Heart right ventricle (tissue), 16 donors: ENCODE data around the gene OR2AE1. TPM values are rescaled to one million over a fixed set of nuclear protein-coding genes. Genes with fewer than 3 reads are reported as not detected.

Experiments used
- ATAC-seq, 8 donors: fragments of 200-7000 bp; cut with Tn5 transposase; one replicate each; pipeline ENCODE4 v1.9.1; 2020; ENCODE audit warnings: mild to moderate bottlenecking in 8 of 8, moderate library complexity in 8 of 8, moderate number of reproducible peaks in 1 of 8
- DNase-seq, 2 donors: peaks; one replicate each; pipeline ENCODE4 v3.0.0-alpha.2; 2020
- H3K27ac ChIP-seq, 10 donors: fragments of 200-600 bp; sonication (generic) in 2 of 10; one replicate each; pipeline versions ENCODE4 v1.5.0 to v1.8.0; 2020 to 2022; ENCODE audit warnings: mild to moderate bottlenecking in 3 of 10
- H3K27me3 ChIP-seq, 7 donors: fragments of 200-600 bp; one replicate each; pipeline ENCODE4 v1.8.0; 2021 to 2022; ENCODE audit warnings: mild to moderate bottlenecking in 2 of 7
- H3K36me3 ChIP-seq, 9 donors: fragments of 200-600 bp; sonication (generic) in 1 of 9; one replicate each; pipeline versions ENCODE4 v1.5.0 to v1.8.0; 2020 to 2022; ENCODE audit warnings: mild to moderate bottlenecking in 2 of 9
- H3K4me1 ChIP-seq, 9 donors: fragments of 200-600 bp; sonication (generic) in 1 of 9; one replicate each; pipeline versions ENCODE4 v1.5.0 to v1.8.0; 2020 to 2022; ENCODE audit warnings: mild to moderate bottlenecking in 4 of 9
- H3K4me3 ChIP-seq, 10 donors: fragments of 200-600 bp; sonication (generic) in 2 of 10; one replicate each; pipeline versions ENCODE4 v1.5.0 to v1.8.0; 2020 to 2022; ENCODE audit warnings: mild to moderate bottlenecking in 7 of 10, moderate library complexity in 2 of 10
- H3K9me3 ChIP-seq, 11 donors: fragments of 200-600 bp in 10 of 11; sonication (generic) in 2 of 11; one replicate each; pipeline versions ENCODE4 v1.5.0 to v1.8.0; 2013 to 2022; ENCODE audit warnings: mild to moderate bottlenecking in 2 of 11, control low read depth in 1 of 11, moderate library complexity in 1 of 11
- WGBS, 2 donors: extraction: QIAGEN DNeasy Blood & Tissue Kit; methylation state at CpG; one replicate each; pipeline ENCODE4 v1.1.7; 2013; ENCODE audit warnings: inconsistent platforms in 1 of 2; 5-methylcytosine and 5-hydroxymethylcytosine counted together
- intact Hi-C, 10 donors: fragments of 100-400 bp; cut with DNase I; formaldehyde crosslinking; loops; one replicate each; pipeline versions ENCODE4 v1.11.1 to v1.14.2; 2022
- polyA plus RNA-seq, 2 donors: library from polyadenylated mRNA; stranded (reverse); fragments of 200-250 nt; gene quantifications; one replicate each; pipeline ENCODE4 v1.2.3, GENCODE V29; 2013
- total RNA-seq, 10 donors: library from RNA; stranded (reverse); fragmentation: NEBNext Ultra II Directional in 3 of 10; extraction: Animal tissue kit (Norgen Biotek cat#: 25700) in 3 of 10; gene quantifications; one replicate each; pipeline versions ENCODE4 v1.2.1 to v1.2.4, GENCODE V29; 2021 to 2023
- TF ChIP-seq, protein P1 (sequence below), 9 donors: fragments of 200-600 bp; sonication (generic) in 2 of 9; IDR thresholded peaks; one replicate each; pipeline versions ENCODE4 v1.5.0 to v1.8.0; 2021 to 2022; ENCODE audit warnings: antibody characterized with exemption in 9 of 9, mild to moderate bottlenecking in 5 of 9, moderate library complexity in 1 of 9
- donor health status: Arrhythmogenic right ventricular cardiomyopathy.
- donor health status: ischemic (EF 13 %, LVEDD 7.1; RV severe dilation, severe dysfunction).
- donor health status: healthy with polysubstance abuse.
- donor health status: DM: no; HTN: yes; CAD: no.
- donor health status: DM: no; HTN: no; CAD: no.
- donor health status: ischemic (EF 25% LVEDD 6.9; RV normal size, moderate dysfunction).
- donor health status: ischemic (EF 25% LVEDD 5.7; RV mildly dilated, moderate dysfunction).
- donor health status: healthy.
- donor health status: DM: yes; HTN: yes; CAD: no.
- donor health status: Ischemic cardiomyopathy.
- donor health status: ischemic (EF 35%, LVEDD 5.7; RV mildly dilated, moderate dysfunction).
- donor health status: nonischemic (EF 11% LVEDD 7.7; RV severe dilation, severe dysfunction).
- donor health status: DM: yes; HTN: yes; CAD: no.
- donor health status: PGD.
- donor health status: ischemic (EF 29% LVEDD 5.4; RV normal size, mild dysfunction).
- donor health status: nonischemic (EF 23%, LVEDD 6.1; RV moderate dilation, normal function).

OR2AE1 gene
- total and polyA plus RNA-seq, 12 donors: not detected

DNA sequence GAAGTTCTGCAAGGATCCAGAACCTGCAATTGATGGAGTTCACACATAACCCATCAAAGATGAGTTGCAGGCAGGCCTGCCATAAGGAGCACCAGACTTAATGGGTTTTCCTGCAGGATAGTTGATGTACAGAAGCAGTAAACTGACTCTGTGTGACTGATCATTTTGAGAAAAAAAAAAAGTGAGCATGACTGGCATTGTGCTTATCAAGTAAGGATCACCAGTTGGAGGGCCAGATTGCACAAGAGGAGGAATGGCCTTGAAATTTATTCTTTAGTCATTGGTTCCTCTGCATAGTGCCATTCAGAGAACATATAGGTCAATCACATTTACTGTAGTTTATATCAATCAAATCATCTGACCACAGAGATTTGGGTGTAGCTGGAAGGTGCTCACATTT is 45.2 kb downstream of the OR2AE1 start:
- no peak overlapping the region for H3K4me3 ChIP-seq
- no peak for DNase-seq
- H3K36me3 ChIP-seq: no peaks in the 10 kb centered on the region
- no peak overlapping the region for H3K27ac ChIP-seq
- TF ChIP-seq, protein P1, sequence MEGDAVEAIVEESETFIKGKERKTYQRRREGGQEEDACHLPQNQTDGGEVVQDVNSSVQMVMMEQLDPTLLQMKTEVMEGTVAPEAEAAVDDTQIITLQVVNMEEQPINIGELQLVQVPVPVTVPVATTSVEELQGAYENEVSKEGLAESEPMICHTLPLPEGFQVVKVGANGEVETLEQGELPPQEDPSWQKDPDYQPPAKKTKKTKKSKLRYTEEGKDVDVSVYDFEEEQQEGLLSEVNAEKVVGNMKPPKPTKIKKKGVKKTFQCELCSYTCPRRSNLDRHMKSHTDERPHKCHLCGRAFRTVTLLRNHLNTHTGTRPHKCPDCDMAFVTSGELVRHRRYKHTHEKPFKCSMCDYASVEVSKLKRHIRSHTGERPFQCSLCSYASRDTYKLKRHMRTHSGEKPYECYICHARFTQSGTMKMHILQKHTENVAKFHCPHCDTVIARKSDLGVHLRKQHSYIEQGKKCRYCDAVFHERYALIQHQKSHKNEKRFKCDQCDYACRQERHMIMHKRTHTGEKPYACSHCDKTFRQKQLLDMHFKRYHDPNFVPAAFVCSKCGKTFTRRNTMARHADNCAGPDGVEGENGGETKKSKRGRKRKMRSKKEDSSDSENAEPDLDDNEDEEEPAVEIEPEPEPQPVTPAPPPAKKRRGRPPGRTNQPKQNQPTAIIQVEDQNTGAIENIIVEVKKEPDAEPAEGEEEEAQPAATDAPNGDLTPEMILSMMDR (IDR thresholded peaks at IDR 0.05): no peak
- intact Hi-C loops: no loop called here
- H3K4me1 ChIP-seq: peaks cover 0 to 4% (median 0%) of the 10 kb centered on the region in 9 donors
- ATAC-seq: no peak
- no peaks in the 10 kb centered on the region for H3K9me3 ChIP-seq
- H3K27me3 ChIP-seq: peaks cover 0 to 3% (median 0%) of the 10 kb centered on the region in 7 donors

- Histone ChIP-seq H3K9me3 (no peaks in the 10 kb centered on the region), H3K27me3 (peaks cover 0 to 4% (median 0%) of the 10 kb centered on the region in 7 donors), H3K36me3 (no peaks in the 10 kb centered on the region), H3K27ac (no peak overlapping the region), H3K4me1 (peaks cover 0 to 4% (median 0%) of the 10 kb centered on the region in 9 donors), H3K4me3 (no peak overlapping the region)
- no peak for DNase-seq
- TF ChIP-seq, protein P1 (IDR thresholded peaks at IDR 0.05): no peak
- 89 to 97% methylated on average over 1 of the region's 1 CpG for WGBS, 2 donors
- ATAC-seq: no peak
- intact Hi-C loops: no loop called here
These were observed 47.2 kb downstream of the OR2AE1 start for GRCh38 chr7:99829524-99830160.

GRCh38 chr7:99828811-99829210 is 48.0 kb downstream of the OR2AE1 start:
- no peak for ATAC-seq
- Histone ChIP-seq H3K36me3 (no peaks in the 10 kb centered on the region), H3K9me3 (no peaks in the 10 kb centered on the region), H3K27me3 (peaks cover 0 to 7% (median 0%) of the 10 kb centered on the region in 7 donors), H3K4me3 (no peak overlapping the region), H3K4me1 (no peaks in the 10 kb centered on the region), H3K27ac (no peak overlapping the region)
- DNase-seq: no peak
- intact Hi-C loops: no loop called here
- TF ChIP-seq, protein P1 (IDR thresholded peaks at IDR 0.05): no peak

GRCh38 chr7:99827040-99827778 is 49.6 kb downstream of the OR2AE1 start:
- no peak for ATAC-seq
- TF ChIP-seq, protein P1 (IDR thresholded peaks at IDR 0.05): no peak
- no peak for DNase-seq
- 77% methylated on average over 2 of the region's 2 CpGs for WGBS, 2 donors
- Histone ChIP-seq H3K9me3 (no peaks in the 10 kb centered on the region), H3K27ac (no peak overlapping the region), H3K27me3 (peaks cover 0 to 7% (median 0%) of the 10 kb centered on the region in 7 donors), H3K4me1 (no peaks in the 10 kb centered on the region), H3K36me3 (no peaks in the 10 kb centered on the region), H3K4me3 (no peak overlapping the region)
- intact Hi-C loops: no loop called here

Other genes with a start within 250 kb of the OR2AE1 start
- gene CYP3A5, start 197.0 kb downstream of the OR2AE1 start, total RNA-seq: not detected
- gene CYP3A5, start 197.0 kb downstream of the OR2AE1 start, polyA plus RNA-seq: under 1 TPM in 1 of 2 donors, not detected in 1; 0.03 TPM
- gene CYP3A7, start 141.8 kb downstream of the OR2AE1 start, total RNA-seq: not detected
- not detected for gene CYP3A7, start 141.8 kb downstream of the OR2AE1 start, polyA plus RNA-seq
- gene CYP3A4, start 92.8 kb downstream of the OR2AE1 start, total RNA-seq: not detected
- not detected for gene CYP3A4, start 92.8 kb downstream of the OR2AE1 start, polyA plus RNA-seq
- under 1 TPM in 2 of 10 donors, not detected in 8; 0.18 TPM for gene CYP3A43, start 49.0 kb downstream of the OR2AE1 start, total RNA-seq
- not detected for gene CYP3A43, start 49.0 kb downstream of the OR2AE1 start, polyA plus RNA-seq
- 1 to 10 TPM; 5.0 to 9.6 (median 6.6) TPM for gene TRIM4, start 42.5 kb upstream of the OR2AE1 start, total RNA-seq
- 1 to 10 TPM; 6.8 to 8.6 TPM for gene TRIM4, start 42.5 kb upstream of the OR2AE1 start, polyA plus RNA-seq
- under 1 TPM in 1 of 10 donors, not detected in 9; 0.44 TPM for gene GJC3, start 52.6 kb upstream of the OR2AE1 start, total RNA-seq
- under 1 TPM in 1 of 2 donors, not detected in 1; 0.29 TPM for gene GJC3, start 52.6 kb upstream of the OR2AE1 start, polyA plus RNA-seq
- 100 to 1,000 TPM in 4 of 10 donors, 10 to 100 TPM in 6; 37.8 to 335 (median 74.4) TPM for gene AZGP1, start 99.0 kb upstream of the OR2AE1 start, total RNA-seq
- gene AZGP1, start 99.0 kb upstream of the OR2AE1 start, polyA plus RNA-seq: 100 to 1,000 TPM; 148 to 183 TPM
- 10 to 100 TPM; 37.4 to 68.9 (median 49.7) TPM for gene ZKSCAN1, start 138.6 kb upstream of the OR2AE1 start, total RNA-seq
- 10 to 100 TPM in 1 of 2 donors, 1 to 10 TPM in 1; 4.7 to 15.7 TPM for gene ZKSCAN1, start 138.6 kb upstream of the OR2AE1 start, polyA plus RNA-seq
- 1 to 10 TPM; 5.4 to 10.0 (median 6.9) TPM for gene ZSCAN21, start 172.7 kb upstream of the OR2AE1 start, total RNA-seq
- 1 to 10 TPM; 5.8 to 8.3 TPM for gene ZSCAN21, start 172.7 kb upstream of the OR2AE1 start, polyA plus RNA-seq
- gene ZNF3, start 204.7 kb upstream of the OR2AE1 start, total RNA-seq: 10 to 100 TPM; 14.1 to 17.8 (median 15.3) TPM
- gene ZNF3, start 204.7 kb upstream of the OR2AE1 start, polyA plus RNA-seq: 10 to 100 TPM in 1 of 2 donors, 1 to 10 TPM in 1; 9.0 to 17.7 TPM
- 100 to 1,000 TPM; 106 to 130 (median 113) TPM for gene COPS6, start 211.9 kb upstream of the OR2AE1 start, total RNA-seq
- gene COPS6, start 211.9 kb upstream of the OR2AE1 start, polyA plus RNA-seq: 100 to 1,000 TPM; 121 to 135 TPM
- 10 to 100 TPM; 11.6 to 30.4 (median 15.5) TPM for gene MCM7, start 224.4 kb upstream of the OR2AE1 start, total RNA-seq
- gene MCM7, start 224.4 kb upstream of the OR2AE1 start, polyA plus RNA-seq: 10 to 100 TPM; 22.7 to 25.1 TPM
- gene AP4M1, start 224.6 kb upstream of the OR2AE1 start, total RNA-seq: 10 to 100 TPM in 9 of 10 donors, 1 to 10 TPM in 1; 8.4 to 14.4 (median 11.0) TPM
- 10 to 100 TPM; 15.9 to 20.6 TPM for gene AP4M1, start 224.6 kb upstream of the OR2AE1 start, polyA plus RNA-seq
- gene TAF6, start 242.3 kb upstream of the OR2AE1 start, total RNA-seq: 10 to 100 TPM; 28.0 to 43.3 (median 31.0) TPM
- gene TAF6, start 242.3 kb upstream of the OR2AE1 start, polyA plus RNA-seq: 10 to 100 TPM; 23.5 to 33.6 TPM
- 10 to 100 TPM in 1 of 10 donors, 1 to 10 TPM in 9; 4.9 to 10.8 (median 6.6) TPM for gene CNPY4, start 242.6 kb upstream of the OR2AE1 start, total RNA-seq
- gene CNPY4, start 242.6 kb upstream of the OR2AE1 start, polyA plus RNA-seq: 10 to 100 TPM; 11.7 to 13.7 TPM
- 1 to 10 TPM; 1.2 to 3.5 (median 2.0) TPM for gene MBLAC1, start 249.9 kb upstream of the OR2AE1 start, total RNA-seq
- gene MBLAC1, start 249.9 kb upstream of the OR2AE1 start, polyA plus RNA-seq: 1 to 10 TPM; 2.6 to 2.9 TPM